OCI-LY3 (cell line): ENCODE measurements around the gene OR8J1.
"Not testable (repeated sequence)": the region's sequence is repeated elsewhere in the genome, so short reads cannot be mapped to it uniquely, and the experiment has no call there.

Experiments used
- EZH2phosphoT487 ChIP-seq: fragments of 200-600 bp; shearing (Covaris generic); IDR thresholded peaks from 2 replicates; pipeline ENCODE4 v1.6.1; 2018; ENCODE audit warnings: antibody characterized with exemption, mixed run types, low read depth
- TF ChIP-seq, protein P1 (sequence below): fragments of 200-600, 300-600 bp; sonication (generic); IDR thresholded peaks from 2 replicates; pipeline ENCODE4 v1.5.1; 2014; ENCODE audit warnings: antibody characterized with exemption, low read length, low read depth

DNA sequence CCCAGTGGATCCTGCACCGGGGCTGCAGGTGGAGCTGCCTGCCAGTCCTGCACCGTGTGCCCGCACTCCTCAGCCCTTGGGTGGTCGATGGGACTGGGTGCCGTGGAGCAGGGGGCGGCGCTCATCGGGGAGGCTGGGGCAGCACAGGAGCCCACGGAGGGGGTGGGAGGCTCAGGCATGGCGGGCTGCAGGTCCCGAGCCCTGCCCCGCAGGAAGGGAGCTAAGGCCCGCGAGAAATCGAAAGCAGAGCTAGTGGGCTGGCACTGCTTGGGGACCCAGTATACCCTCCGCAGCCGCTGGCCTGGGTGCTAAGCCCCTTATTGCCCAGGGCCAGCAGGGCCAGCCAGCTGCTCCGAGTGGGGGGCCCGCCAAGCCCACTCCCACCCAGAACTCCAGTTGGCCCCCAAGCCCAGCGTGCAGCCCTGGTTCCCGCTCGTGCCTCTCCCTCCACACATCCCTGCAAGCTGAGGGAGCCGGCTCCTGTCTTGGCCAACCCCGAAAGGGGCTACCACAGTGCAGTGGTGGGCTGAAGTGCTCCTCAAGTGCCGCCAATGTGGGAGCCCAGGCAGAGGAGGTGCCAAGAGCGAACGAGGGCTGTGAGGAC is 47.9 kb downstream of the OR8J1 start:
- TF ChIP-seq, protein P1, sequence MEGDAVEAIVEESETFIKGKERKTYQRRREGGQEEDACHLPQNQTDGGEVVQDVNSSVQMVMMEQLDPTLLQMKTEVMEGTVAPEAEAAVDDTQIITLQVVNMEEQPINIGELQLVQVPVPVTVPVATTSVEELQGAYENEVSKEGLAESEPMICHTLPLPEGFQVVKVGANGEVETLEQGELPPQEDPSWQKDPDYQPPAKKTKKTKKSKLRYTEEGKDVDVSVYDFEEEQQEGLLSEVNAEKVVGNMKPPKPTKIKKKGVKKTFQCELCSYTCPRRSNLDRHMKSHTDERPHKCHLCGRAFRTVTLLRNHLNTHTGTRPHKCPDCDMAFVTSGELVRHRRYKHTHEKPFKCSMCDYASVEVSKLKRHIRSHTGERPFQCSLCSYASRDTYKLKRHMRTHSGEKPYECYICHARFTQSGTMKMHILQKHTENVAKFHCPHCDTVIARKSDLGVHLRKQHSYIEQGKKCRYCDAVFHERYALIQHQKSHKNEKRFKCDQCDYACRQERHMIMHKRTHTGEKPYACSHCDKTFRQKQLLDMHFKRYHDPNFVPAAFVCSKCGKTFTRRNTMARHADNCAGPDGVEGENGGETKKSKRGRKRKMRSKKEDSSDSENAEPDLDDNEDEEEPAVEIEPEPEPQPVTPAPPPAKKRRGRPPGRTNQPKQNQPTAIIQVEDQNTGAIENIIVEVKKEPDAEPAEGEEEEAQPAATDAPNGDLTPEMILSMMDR, result not testable (repeated sequence)
- TF ChIP-seq EZH2phosphoT487, result not testable (repeated sequence)
